ENCODE data around the gene SEC14L3. TPM values are rescaled to one million over a fixed set of nuclear protein-coding genes. Genes with fewer than 3 reads are reported as not detected.

Gene SEC14L3
- total and polyA plus RNA-seq, 2 donors (not counting 3 experiments of a cell fraction or from before 2014, with no cell fraction given) = not detected

DNA sequence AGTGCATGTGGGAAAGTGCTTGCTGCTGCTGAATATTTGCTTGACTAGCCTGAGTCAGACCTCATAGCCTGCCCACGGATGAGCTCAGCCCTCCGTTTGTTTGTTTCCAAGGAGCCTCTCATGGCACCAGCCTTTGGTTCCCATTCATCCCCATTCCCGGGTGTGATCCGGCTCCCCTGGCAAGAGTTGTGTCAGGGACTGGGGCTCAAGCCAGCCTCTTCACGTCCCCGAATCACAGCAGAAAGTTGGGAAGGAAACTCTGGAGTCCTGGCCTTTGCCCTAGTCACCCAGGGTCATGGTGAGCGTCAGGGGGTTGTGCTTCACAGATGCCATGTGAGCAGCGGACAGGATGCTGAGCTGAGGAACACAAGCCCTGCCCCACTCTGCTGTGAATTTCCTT, 13.8 kb downstream of the SEC14L3 start:
- H4K20me1 ChIP-seq (replicated peaks; ENCODE audit: control insufficient read depth, extremely low read depth, insufficient read depth, low read length) = no peaks in the 10 kb centered on the region
- BruUV-seq (replicated peaks) = no TSS peak
- no peak for TF ChIP-seq POLR2AphosphoS5 (IDR thresholded peaks at IDR 0.05; ENCODE audit: insufficient read depth, low read depth, low read length)
- no peak for TF ChIP-seq FOS (IDR thresholded peaks at IDR 0.05; ENCODE audit: borderline replicate concordance, insufficient read depth, low read length)
- TF ChIP-seq, protein P1, sequence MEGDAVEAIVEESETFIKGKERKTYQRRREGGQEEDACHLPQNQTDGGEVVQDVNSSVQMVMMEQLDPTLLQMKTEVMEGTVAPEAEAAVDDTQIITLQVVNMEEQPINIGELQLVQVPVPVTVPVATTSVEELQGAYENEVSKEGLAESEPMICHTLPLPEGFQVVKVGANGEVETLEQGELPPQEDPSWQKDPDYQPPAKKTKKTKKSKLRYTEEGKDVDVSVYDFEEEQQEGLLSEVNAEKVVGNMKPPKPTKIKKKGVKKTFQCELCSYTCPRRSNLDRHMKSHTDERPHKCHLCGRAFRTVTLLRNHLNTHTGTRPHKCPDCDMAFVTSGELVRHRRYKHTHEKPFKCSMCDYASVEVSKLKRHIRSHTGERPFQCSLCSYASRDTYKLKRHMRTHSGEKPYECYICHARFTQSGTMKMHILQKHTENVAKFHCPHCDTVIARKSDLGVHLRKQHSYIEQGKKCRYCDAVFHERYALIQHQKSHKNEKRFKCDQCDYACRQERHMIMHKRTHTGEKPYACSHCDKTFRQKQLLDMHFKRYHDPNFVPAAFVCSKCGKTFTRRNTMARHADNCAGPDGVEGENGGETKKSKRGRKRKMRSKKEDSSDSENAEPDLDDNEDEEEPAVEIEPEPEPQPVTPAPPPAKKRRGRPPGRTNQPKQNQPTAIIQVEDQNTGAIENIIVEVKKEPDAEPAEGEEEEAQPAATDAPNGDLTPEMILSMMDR (IDR thresholded peaks at IDR 0.05; ENCODE audit: extremely low read depth in 1 of 2, insufficient read depth in 1 of 2, low read depth in 1 of 2, low read length in 2 of 2) = no peak
- no peak for TF ChIP-seq EZH2 (IDR thresholded peaks at IDR 0.05; ENCODE audit: borderline replicate concordance, low read depth, low read length, severe bottlenecking)
- no peak for TF ChIP-seq POLR2A (IDR thresholded peaks at IDR 0.05; ENCODE audit: low read depth, low read length)
- TF ChIP-seq JUN (IDR thresholded peaks at IDR 0.05; ENCODE audit: borderline replicate concordance, insufficient read depth, insufficient read length, low read depth) = no peak
- TF ChIP-seq MYC (IDR thresholded peaks at IDR 0.05; ENCODE audit: low read depth, low read length) = no peak
- TF ChIP-seq, protein P2, sequence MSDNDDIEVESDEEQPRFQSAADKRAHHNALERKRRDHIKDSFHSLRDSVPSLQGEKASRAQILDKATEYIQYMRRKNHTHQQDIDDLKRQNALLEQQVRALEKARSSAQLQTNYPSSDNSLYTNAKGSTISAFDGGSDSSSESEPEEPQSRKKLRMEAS (IDR thresholded peaks at IDR 0.05; ENCODE audit: insufficient read depth, insufficient read length) = no peak
- TF ChIP-seq GATA2 (IDR thresholded peaks at IDR 0.05; ENCODE audit: insufficient read depth, insufficient read length, low read depth, low read length) = no peak
- H3K27me3 ChIP-seq (ENCODE audit: control insufficient read depth in 2 of 2, insufficient read depth in 2 of 2, low read length in 2 of 2) = no peaks in the 10 kb centered on the region
- no peaks in the 10 kb centered on the region for H3K9me3 ChIP-seq (replicated peaks; ENCODE audit: control insufficient read depth, insufficient read depth, low read length)
- no peak overlapping the region for H3K27ac ChIP-seq (ENCODE audit: insufficient read depth, low read depth, low read length)
- H3K4me2 ChIP-seq (ENCODE audit: insufficient read depth, low read length) = no peak overlapping the region
- POLR2A ChIA-PET = no interaction called here
- H3K79me2 ChIP-seq (ENCODE audit: control insufficient read depth, insufficient read depth, low read length) = no peaks in the 10 kb centered on the region
- H3K9me1 ChIP-seq (replicated peaks; ENCODE audit: control insufficient read depth, extremely low read depth, insufficient read depth, low read length) = no peaks in the 10 kb centered on the region
- DNase-seq (ENCODE audit: low read depth, low spot score) (no peak), FAIRE-seq (no peak)
- dilution Hi-C loops (cut with MboI; ENCODE audit: extremely low pct_ligation_motif_present, low sequenced_read_pairs) = no loop called here
- intact Hi-C loops (cut with micrococcal nuclease) = no loop called here
- no peaks in the 10 kb centered on the region for H3K4me1 ChIP-seq (ENCODE audit: control insufficient read depth, extremely low read depth, insufficient read depth, low read length)
- no peak overlapping the region for H2AFZ ChIP-seq (ENCODE audit: low read depth, low read length)
- H3K36me3 ChIP-seq (ENCODE audit: control insufficient read depth in 2 of 2, extremely low read depth in 1 of 2, insufficient read depth in 2 of 2, low read length in 2 of 2) = no peaks in the 10 kb centered on the region
- CTCF ChIA-PET = interaction anchor here (0.6 to 2.2 kb wide), 2 partner anchors 26 to 311 kb away, joined by 3 to 8 read pairs; no protein-coding TSS in a partner anchor
- no peak overlapping the region for H3K4me3 ChIP-seq (replicated peaks in 1 of 3; ENCODE audit: insufficient read depth in 1 of 3, low read depth in 1 of 3, low read length in 3 of 3)
- H3K9ac ChIP-seq (replicated peaks; ENCODE audit: extremely low read depth, insufficient read depth, low read length) = no peak overlapping the region
